Cortex of kidney (tissue), 1 donor: ENCODE measurements around the gene HOOK1.

Experiments
- DNase-seq: peaks from one replicate; lab custom pipeline; 2025; lab: John Stamatoyannopoulos, UW

The HOOK1 gene

DNA sequence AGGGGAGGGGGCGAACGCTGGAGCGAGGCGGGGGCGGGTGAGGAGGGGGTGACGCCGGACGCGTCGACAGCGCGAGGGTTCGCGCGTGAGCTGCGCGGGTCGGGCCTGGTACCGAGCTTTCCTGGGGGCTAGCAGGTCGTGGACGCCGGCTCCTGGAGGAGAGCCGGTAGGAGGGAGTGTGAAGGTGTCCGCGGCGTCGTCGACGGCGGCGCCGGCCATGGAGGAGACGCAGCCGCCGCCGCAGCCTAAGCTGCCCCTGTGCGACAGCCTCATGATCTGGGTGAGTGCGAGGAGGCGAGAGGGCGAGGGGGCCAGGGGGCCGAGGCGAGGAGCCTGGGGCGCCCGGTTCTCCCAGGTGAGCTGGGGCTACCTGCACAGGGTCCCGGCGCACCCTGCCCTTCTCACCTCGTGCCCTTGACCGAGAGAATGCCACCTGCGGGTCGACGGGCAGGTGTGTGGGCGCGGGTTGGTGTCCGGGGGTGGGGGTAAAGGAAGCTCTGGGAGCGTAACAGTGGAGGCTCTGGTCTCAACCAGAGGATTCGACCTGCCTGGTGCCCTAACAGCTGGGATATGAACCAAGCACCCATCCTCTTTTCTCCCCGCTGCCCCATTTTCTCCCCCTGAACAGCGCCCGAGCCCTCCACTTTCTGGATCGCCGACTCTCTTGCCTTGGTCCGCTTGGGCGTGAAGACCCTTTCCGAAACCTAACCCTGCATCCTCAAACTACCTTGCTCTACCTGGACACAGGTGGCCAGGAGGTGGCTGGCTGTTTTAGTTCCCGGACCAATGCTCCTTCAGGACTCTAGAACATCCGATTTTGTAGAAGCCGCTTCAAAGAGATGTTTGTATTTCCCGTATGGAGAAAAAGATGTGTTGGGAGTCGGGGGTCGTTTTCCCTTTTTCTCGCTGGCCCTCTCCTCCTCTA lies at the start of gene HOOK1:
Gene HOOK1 (plus strand): TSS at position 49 of the 925 bp plus-strand sequence. CDS start 169 bp downstream, at position 218.
- no peak for DNase-seq

GRCh38 chr1:59765011-59765730 lies 49.6 kb upstream of the HOOK1 start:
- no peak for DNase-seq

DNA sequence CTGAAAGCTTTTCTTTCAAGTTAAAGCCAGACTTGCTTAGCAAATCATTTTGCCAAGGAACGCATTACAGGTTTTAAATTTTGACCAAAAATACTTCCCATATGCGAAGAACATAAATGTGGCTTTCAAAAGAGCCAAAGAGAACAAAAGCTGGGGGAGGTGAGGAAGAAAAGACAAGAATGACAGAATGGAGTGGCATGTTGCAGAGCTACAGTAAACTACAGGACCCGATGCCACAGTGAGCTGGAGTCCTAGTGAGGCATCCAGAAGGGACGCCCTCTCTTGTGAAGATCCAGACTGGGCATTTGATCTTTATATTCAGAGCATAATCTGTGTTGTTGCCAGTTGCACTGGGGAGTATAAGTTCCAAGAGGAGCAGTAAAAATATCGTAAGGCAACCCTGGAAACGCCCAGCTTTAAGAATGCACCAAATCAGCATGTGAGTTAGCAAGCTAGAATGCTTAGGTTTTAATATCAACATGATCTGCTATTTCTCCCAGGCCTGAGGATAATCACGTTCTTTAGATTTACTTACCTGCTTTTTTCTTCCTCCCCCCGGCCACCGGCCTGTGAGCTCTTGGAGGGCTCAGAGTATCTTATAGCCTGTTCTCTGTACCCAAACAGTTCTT lies 48.4 kb upstream of the HOOK1 start:
- no peak for DNase-seq

- no peak for DNase-seq
These were observed 47.6 kb upstream of the HOOK1 start for GRCh38 chr1:59767119-59767518.

DNA sequence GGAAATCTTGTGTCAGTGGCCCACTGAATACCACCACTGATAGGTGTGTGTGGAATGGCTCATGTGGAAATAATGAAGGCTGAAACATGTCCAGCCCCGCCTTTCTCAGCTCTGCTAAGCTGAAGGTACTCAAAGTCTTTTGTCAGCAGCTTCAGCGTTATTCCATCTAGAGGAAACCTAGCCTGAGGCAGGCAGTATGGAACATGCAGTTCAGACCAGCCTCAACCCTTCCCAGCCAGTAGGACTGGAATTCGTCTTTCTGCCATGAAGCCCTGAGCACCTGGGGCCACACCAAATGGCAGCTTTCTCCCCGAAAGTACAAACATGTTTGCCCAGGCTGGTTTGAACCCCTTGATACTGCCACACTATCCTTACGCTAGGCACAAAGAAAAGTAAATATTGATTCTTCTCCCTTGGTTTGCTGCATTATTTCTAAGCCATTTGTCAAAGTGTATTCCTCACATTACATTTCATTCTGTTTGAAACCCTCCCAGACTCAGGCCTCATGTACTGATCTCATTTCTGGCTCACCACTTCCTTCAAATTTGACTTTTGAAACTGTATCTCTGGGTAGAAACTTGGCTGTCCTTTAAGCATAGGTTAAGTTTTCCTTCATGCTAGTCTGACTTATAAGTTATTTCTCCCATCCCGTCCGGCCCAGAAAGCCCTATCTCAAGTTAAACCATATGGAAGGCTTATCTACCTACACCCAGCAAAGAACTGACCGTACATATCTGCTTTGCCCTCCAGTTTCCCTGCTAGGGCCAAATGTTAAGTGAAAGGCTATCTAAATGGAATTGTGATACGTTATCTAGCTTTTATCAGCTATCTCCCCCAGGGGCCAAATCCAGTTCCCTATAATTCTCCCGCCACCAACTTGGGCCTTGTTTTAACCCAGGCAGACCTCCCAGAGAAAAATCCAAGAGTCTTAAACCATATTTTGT lies 45.7 kb upstream of the HOOK1 start:
- no peak for DNase-seq

DNA sequence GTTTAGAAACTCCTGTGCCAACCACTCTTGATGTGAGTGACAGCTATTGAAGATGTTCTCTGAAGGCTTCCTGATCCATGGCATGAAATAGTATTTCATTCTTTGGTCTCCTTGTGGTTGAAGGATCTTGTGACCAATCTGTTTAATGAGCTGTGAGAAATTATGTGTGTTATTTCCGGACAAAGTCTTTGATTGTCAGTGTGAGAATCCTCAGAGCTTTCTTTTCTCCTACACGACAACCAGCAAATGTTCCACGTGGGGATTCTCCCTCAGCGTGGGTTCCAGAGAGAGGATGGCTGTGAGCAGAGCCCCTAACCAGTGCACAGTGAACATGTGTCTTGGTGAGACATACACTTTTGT lies 45.0 kb upstream of the HOOK1 start:
- no peak for DNase-seq

- DNase-seq = no peak
These were observed 43.4 kb upstream of the HOOK1 start for GRCh38 chr1:59771361-59771760.

DNA sequence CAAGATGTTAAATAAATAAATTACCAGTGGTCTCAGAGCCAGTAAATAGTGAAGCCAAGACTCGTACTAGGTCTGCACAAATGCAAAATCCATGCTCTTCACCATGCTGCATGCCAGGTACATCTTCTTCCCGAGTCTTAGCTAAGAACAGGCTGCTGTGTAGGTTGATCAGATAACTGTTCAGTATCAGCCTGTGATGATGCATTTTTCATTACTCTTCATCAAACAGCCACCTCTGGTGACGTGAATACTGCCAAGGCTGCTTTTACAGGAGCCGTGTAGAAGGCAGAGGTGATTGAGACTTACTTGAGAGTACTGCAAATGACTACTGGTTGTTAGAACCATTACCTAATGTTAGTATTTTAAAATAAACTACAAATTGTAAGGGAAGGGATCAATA lies 39.3 kb upstream of the HOOK1 start:
- no peak for DNase-seq

- DNase-seq = no peak
These were observed 37.5 kb upstream of the HOOK1 start for GRCh38 chr1:59776960-59777852.

DNA sequence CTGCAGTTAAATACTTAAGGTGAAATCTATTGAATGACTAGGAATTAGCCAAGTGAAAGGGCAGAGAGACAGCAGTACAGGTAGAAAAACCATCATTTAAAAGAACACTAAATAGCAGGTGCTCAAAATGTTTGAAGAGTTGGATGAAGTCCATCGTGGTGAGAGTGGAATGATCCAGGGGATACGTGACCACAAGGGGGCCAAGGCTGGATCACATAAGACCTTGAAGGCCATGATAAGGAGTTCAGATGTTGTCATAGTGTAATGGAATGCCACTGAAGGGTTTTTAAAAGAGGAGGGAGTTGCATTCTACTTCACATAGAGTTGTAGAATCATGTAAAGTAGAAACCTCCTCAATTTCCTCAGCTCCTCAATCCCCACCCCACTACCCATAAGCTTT lies 34.8 kb upstream of the HOOK1 start:
- DNase-seq = no peak

DNA sequence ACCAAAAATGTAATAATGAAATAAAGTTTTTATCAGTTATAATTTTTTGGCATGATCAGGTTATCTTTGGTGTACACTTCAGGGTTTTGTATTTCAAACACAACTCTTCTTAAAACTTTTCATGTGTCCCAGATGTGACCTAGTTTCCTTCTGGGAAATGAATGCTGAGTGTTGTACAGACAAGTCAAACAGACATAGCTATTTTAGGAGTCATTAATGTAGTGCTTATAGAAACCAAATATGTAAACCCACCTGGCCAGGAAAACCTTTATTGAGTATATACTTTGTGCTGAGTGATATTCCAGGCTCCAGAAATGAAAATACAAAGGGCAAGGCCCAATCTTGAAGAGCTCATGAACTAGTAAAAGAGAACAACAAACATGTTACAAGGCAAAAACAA lies 25.9 kb upstream of the HOOK1 start:
- no peak for DNase-seq

DNA sequence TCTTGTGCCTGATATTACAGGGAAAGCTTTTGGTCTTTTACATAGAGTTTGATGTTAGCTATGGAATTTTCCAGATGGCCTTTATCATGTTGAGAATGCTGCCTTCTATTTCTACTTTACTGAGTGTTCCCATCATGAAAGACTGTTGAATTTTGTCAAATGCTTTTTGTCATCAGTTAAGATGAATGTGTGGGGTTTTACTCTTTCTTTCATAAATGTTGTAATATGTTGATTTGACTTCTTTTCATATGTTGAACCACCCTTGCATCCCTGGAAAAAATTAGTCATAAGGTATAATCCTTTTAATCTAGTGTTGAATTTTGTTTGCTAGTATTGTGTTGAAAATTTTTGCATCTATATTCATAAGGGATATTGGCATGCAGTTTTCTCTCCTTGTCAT lies 16.1 kb upstream of the HOOK1 start:
- no peak for DNase-seq

GRCh38 chr1:59803458-59804038 lies 11.2 kb upstream of the HOOK1 start:
- DNase-seq = no peak

DNA sequence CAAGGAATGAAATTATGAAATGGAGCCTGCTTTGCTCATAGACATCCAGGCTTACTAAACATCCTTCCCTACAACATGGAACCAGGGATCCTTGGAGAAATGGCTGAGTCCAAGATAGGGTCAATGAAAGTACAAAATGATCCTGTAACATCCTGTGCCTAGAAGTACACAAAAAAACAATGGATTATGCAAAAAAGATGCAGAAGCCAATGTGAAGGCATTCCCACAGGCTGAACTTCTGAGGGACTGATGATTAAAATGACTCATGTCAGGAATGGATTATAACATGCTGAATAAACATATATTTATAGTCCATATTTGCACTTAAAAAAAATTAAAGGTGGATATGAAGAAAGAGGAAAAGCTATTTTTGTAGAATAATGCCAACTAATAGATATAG lies 10.4 kb upstream of the HOOK1 start:
- no peak for DNase-seq

DNA sequence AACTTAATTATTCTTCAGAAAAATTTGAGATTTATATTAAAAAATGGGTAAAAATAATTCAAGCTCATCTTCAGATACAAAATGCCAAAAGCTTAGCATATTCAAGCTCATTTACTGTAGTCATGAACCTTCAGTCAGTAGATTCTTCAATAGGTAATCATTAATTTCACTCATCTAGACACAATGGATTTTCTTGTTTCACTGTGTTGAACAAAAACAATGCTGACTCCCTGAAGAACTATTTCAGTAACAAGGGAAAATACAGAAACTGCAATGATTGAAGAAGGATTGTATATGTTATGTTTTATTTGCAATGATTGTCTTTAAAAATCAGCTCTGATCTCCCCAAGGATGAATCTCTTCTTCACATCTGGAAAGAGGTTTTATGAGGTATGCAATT lies 9.2 kb upstream of the HOOK1 start:
- no peak for DNase-seq

DNA sequence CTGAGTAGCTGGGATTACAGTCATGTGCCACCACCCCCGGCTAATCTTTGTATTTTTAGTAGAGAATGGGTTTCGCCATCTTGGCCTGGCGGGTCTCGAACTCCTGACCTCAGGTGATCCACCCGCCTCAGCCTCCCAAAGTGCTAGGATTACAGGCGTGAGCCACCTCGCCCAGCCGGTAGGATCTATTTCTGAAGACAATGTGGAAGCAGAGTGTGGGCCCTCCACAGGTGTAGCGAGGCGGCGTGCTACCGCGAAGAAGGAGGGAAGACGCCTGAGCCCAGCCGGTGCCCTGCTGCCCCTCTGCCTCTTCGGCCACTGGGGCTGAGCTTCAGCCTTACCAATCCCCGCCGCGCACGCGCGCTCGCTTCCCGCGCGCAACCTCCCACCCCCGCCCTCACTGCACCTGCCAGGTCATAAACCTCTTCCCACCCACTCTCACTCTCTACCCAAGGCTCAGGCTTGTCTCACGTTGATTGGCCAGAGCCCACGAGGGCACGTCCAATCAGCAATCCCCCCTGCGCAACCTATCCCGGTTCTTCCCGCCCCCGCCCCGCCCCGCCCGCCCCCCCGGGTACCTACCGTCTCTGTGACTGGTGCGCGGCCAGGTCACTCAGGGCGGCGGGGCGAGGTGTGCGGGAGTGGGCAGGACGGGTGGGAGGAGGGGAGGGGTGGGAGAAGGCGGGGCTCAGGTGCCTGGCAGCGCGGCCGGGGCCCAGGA lies 409 bp upstream of the HOOK1 start:
- DNase-seq = peak; percentile 94

DNA sequence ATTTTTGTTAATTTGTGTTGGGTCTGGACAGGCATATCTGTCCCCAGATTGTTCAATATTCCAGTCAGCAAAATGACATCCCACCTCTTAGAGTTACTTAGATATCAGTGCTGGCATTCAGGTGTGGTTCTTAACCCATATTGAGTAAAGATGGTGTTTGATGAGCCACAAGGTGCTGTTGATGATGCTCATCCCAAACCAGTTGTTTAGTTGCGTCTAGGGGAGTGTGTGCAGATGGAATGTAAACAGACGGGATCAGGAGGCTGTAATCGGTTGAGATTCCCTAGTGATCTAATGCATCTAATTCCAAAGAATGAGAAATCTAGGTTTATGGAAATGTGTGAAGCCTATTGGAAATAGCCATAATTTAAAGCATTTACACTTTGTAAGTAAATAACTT lies 1.1 kb downstream of the HOOK1 start:
- DNase-seq = no peak

- no peak for DNase-seq
These were observed 1.6 kb downstream of the HOOK1 start for GRCh38 chr1:59816318-59816878.
